CD14-positive monocyte (primary cell): ENCODE measurements around the gene OR51B2. TPM values are rescaled to one million over a fixed set of nuclear protein-coding genes. Genes with fewer than 3 reads are reported as not detected.
"Not testable (repeated sequence)": the region's sequence is repeated elsewhere in the genome, so short reads cannot be mapped to it uniquely, and the experiment has no call there.

Source experiments
- DNase-seq, 3 donors: peaks; one replicate each; pipeline ENCODE4 v3.0.0-alpha.2; 2011 to 2022
- H2AFZ ChIP-seq: 2 replicates; pipeline ENCODE4 v1.6.0; 2012; ENCODE audit warnings: mild to moderate bottlenecking, low read depth, low read length, inconsistent platforms; ENCODE audit not compliant: insufficient read depth, poor library complexity, severe bottlenecking
- H3K27ac ChIP-seq, 2 donors: 1 replicate in 1 of 2; 2 replicates in 1 of 2; pipeline ENCODE4 v1.5.1; 2012 to 2013; ENCODE audit warnings: low read length in 2 of 2, control low read depth in 1 of 2, inconsistent platforms in 1 of 2, low read depth in 1 of 2, mild to moderate bottlenecking in 1 of 2
- H3K27me3 ChIP-seq, 2 donors: one replicate each; pipeline versions ENCODE4 v1.6.0 to v1.6.1; 2011 to 2013; ENCODE audit warnings: low read length in 2 of 2; ENCODE audit not compliant: control insufficient read depth in 2 of 2, insufficient read depth in 2 of 2
- H3K36me3 ChIP-seq, 2 donors: replicated peaks in 1 of 2; 1 replicate in 1 of 2; 2 replicates in 1 of 2; pipeline versions ENCODE4 v1.5.1 to v1.6.1; 2012 to 2013; ENCODE audit warnings: low read length in 2 of 2, control low read depth in 1 of 2, inconsistent platforms in 1 of 2, mild to moderate bottlenecking in 1 of 2; ENCODE audit not compliant: insufficient read depth in 2 of 2, control insufficient read depth in 1 of 2
- H3K4me1 ChIP-seq, 2 donors: 1 replicate in 1 of 2; 2 replicates in 1 of 2; pipeline versions ENCODE4 v1.5.1 to v1.6.1; 2012 to 2013; ENCODE audit warnings: low read length in 2 of 2, control low read depth in 1 of 2, inconsistent platforms in 1 of 2, mild to moderate bottlenecking in 1 of 2, moderate library complexity in 1 of 2; ENCODE audit not compliant: insufficient read depth in 2 of 2, control insufficient read depth in 1 of 2
- H3K4me2 ChIP-seq: replicated peaks from 2 replicates; pipeline ENCODE3; 2012; ENCODE audit warnings: low read length, moderate library complexity, mild to moderate bottlenecking; ENCODE audit not compliant: poor library complexity, severe bottlenecking; ENCODE audit errors: extremely low read depth
- H3K4me3 ChIP-seq, 3 experiments: fragments of 200-600 bp in 1 of 3; sonication (generic) in 1 of 3; replicated peaks in 1 of 3; 1 replicate in 2 of 3; 2 replicates in 1 of 3; pipeline ENCODE4 v1.5.1; 2011 to 2013; ENCODE audit warnings: low read length in 3 of 3, mild to moderate bottlenecking in 3 of 3, control low read depth in 2 of 3, low read depth in 2 of 3, inconsistent platforms in 1 of 3, moderate library complexity in 1 of 3
- H3K79me2 ChIP-seq: 2 replicates; pipeline ENCODE4 v1.6.0; 2012; ENCODE audit warnings: mild to moderate bottlenecking, control low read depth, inconsistent platforms, low read length, moderate library complexity; ENCODE audit not compliant: insufficient read depth
- H3K9ac ChIP-seq: 2 replicates; pipeline ENCODE4 v1.6.0; 2017; ENCODE audit warnings: low read length, mild to moderate bottlenecking; ENCODE audit not compliant: insufficient read depth, poor library complexity, severe bottlenecking
- H3K9me3 ChIP-seq, 2 donors: replicated peaks in 1 of 2; 1 replicate in 1 of 2; 2 replicates in 1 of 2; pipeline versions ENCODE4 v1.5.1 to v1.6.1; 2012 to 2013; ENCODE audit warnings: low read length in 2 of 2, control low read depth in 1 of 2; ENCODE audit not compliant: control insufficient read depth in 1 of 2, insufficient read depth in 1 of 2
- H4K20me1 ChIP-seq: 2 replicates; pipeline ENCODE4 v1.6.0; 2012; ENCODE audit warnings: mild to moderate bottlenecking, low read length, control low read depth, moderate library complexity; ENCODE audit not compliant: insufficient read depth
- H3K27ac Mint-ChIP-seq, 7 donors: one replicate each; pipeline ENCODE4 v1.8.0; 2020; ENCODE audit warnings: mild to moderate bottlenecking in 7 of 7, mixed read lengths in 7 of 7, moderate library complexity in 6 of 7, inconsistent platforms in 2 of 7
- H3K27me3 Mint-ChIP-seq, 3 donors: one replicate each; pipeline ENCODE4 v1.8.0; 2021 to 2022; ENCODE audit warnings: low read depth in 3 of 3, mild to moderate bottlenecking in 3 of 3, mixed read lengths in 3 of 3, moderate library complexity in 3 of 3, inconsistent platforms in 1 of 3
- H3K36me3 Mint-ChIP-seq, 2 donors: one replicate each; pipeline ENCODE4 v1.8.0; 2020; ENCODE audit warnings: mixed read lengths in 2 of 2, inconsistent platforms in 1 of 2, mild to moderate bottlenecking in 1 of 2
- H3K4me1 Mint-ChIP-seq: one replicate; pipeline ENCODE4 v1.8.0; 2020; ENCODE audit warnings: mild to moderate bottlenecking, mixed read lengths
- H3K4me3 Mint-ChIP-seq, 2 donors: one replicate each; pipeline ENCODE4 v1.8.0; 2020; ENCODE audit warnings: mild to moderate bottlenecking in 2 of 2, mixed read lengths in 2 of 2, moderate library complexity in 1 of 2
- H3K9me3 Mint-ChIP-seq, 7 donors: one replicate each; pipeline ENCODE4 v1.8.0; 2020 to 2022; ENCODE audit warnings: mixed read lengths in 7 of 7, mild to moderate bottlenecking in 6 of 7, moderate library complexity in 6 of 7, inconsistent platforms in 2 of 7
- WGBS: methylation state at CpG from one replicate; pipeline ENCODE4 v1.1.5; 2013; ENCODE audit warnings: missing lambda C conversion rate; ENCODE audit not compliant: insufficient coverage; 5-methylcytosine and 5-hydroxymethylcytosine counted together
- intact Hi-C, 2 donors: fragments of 100-400 bp; cut with micrococcal nuclease; formaldehyde crosslinking; loops; one replicate each; pipeline versions ENCODE4 v1.15.0 to v1.15.1; 2023
- polyA plus RNA-seq, 3 donors: library from polyadenylated mRNA; depleted of rRNA in 1 of 3; unstranded in 2 of 3; stranded (reverse) in 1 of 3; fragments of 300-500 nt in 2 of 3; fragments of >200 nt in 1 of 3; fragmentation: Illumina TruSeq in 2 of 3; gene quantifications; 1 replicate in 2 of 3; 2 replicates in 1 of 3; pipeline ENCODE4 v1.2.3, GENCODE V29; 2012 to 2021
- TF ChIP-seq, protein P1 (sequence below): fragments of 200-600 bp; IDR thresholded peaks from one replicate; pipeline ENCODE4 v1.8.0; 2022; ENCODE audit warnings: antibody characterized with exemption, mild to moderate bottlenecking

OR51B2 gene
- polyA plus RNA-seq, 3 donors: not detected

DNA sequence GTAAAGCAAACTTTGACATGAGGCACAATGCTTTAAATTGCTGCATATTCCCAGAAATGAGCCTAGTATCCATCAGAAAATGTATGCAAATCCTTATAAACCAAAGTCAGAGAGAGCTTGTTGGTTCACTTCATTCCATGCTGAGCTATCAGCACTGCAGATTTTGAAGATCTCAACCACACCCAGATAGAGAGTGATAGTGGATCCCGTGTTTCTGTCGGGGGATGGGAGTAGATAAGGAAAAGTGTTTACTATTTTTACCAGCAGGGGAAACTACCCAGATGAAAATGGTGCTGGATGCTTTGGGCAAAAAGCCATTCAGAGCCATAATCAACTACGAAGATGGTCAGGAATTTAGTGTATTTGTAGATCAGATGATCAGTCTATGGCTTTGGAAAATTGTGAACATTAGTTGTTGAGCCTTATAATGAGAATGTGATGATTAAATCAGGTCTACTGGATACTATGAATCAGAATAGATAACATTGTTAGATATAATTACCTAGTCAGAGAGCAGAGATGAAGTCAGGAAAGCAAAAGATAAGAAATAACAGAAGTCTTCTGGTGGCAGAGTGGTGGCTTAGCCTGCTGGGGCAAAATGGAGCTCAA is 38.0 kb upstream of the OR51B2 start:
- DNase-seq: no peak
- Mint-ChIP-seq H3K4me3 (no peak overlapping the region), H3K9me3 (peaks cover 0 to 6% (median under 1%) of the 10 kb centered on the region in 7 donors), H3K4me1 (no peaks in the 10 kb centered on the region), H3K36me3 (no peaks in the 10 kb centered on the region), H3K27me3 (peaks cover 0 to 4% (median 0%) of the 10 kb centered on the region in 3 donors), H3K27ac (no peak overlapping the region)
- WGBS: no CpG with 5 or more reads among the region's 3 CpGs
- Histone ChIP-seq H3K9ac (no peak overlapping the region), H3K4me2 (no peak overlapping the region), H3K4me3 (no peak overlapping the region), H3K36me3 (no peaks in the 10 kb centered on the region), H3K27me3 (no peaks in the 10 kb centered on the region), H4K20me1 (no peaks in the 10 kb centered on the region), H3K79me2 (no peaks in the 10 kb centered on the region), H3K4me1 (no peaks in the 10 kb centered on the region), H3K9me3 (no peaks in the 10 kb centered on the region), H2AFZ (no peak overlapping the region), H3K27ac (no peak overlapping the region)
- TF ChIP-seq, protein P1, sequence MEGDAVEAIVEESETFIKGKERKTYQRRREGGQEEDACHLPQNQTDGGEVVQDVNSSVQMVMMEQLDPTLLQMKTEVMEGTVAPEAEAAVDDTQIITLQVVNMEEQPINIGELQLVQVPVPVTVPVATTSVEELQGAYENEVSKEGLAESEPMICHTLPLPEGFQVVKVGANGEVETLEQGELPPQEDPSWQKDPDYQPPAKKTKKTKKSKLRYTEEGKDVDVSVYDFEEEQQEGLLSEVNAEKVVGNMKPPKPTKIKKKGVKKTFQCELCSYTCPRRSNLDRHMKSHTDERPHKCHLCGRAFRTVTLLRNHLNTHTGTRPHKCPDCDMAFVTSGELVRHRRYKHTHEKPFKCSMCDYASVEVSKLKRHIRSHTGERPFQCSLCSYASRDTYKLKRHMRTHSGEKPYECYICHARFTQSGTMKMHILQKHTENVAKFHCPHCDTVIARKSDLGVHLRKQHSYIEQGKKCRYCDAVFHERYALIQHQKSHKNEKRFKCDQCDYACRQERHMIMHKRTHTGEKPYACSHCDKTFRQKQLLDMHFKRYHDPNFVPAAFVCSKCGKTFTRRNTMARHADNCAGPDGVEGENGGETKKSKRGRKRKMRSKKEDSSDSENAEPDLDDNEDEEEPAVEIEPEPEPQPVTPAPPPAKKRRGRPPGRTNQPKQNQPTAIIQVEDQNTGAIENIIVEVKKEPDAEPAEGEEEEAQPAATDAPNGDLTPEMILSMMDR: no peak
- intact Hi-C loops: no loop called here

DNA sequence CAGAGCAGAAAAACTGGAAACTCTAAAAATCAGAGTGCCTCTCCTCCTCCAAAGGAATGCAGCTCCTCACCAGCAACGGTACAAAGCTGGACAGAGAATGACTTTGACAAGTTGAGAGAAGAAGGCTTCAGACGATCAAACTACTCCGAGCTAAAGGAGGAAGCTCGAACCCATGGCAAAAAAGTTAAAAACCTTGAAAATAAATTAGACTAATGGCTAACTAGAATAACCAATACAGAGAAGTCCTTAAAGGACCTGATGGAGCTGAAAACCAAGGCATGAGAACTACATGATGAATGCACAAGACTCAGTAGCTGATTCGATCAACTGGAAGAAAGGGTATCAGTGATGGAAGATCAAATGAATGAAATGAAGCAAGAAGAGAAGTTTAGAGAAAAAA is 31.9 kb upstream of the OR51B2 start:
- intact Hi-C loops, H3K36me3 ChIP-seq, H3K9me3 ChIP-seq, H3K79me2 ChIP-seq, H2AFZ ChIP-seq, H3K4me1 ChIP-seq, H3K27ac Mint-ChIP-seq, DNase-seq, H3K4me3 ChIP-seq, H3K27ac ChIP-seq, H3K4me1 Mint-ChIP-seq, H3K27me3 ChIP-seq, H3K4me3 Mint-ChIP-seq, H3K4me2 ChIP-seq, H3K27me3 Mint-ChIP-seq, H4K20me1 ChIP-seq, H3K9ac ChIP-seq, H3K36me3 Mint-ChIP-seq: not testable (repeated sequence)
- peaks cover 0 to 16% (median 3%) of the 10 kb centered on the region in 7 donors for H3K9me3 Mint-ChIP-seq
- no CpG with 5 or more reads among the region's 5 CpGs for WGBS
